Left lung (tissue), 10 donors: ENCODE measurements around the gene KIAA2012. TPM values are rescaled to one million over a fixed set of nuclear protein-coding genes. Genes with fewer than 3 reads are reported as not detected.

Experiments
- ATAC-seq: fragments of 200-7000 bp; cut with Tn5 transposase; one replicate; pipeline ENCODE4 v1.9.1; 2020; ENCODE audit warnings: moderate library complexity
- DNase-seq, 4 donors: peaks; one replicate each; pipeline ENCODE4 v3.0.0-alpha.2; 2013 to 2020
- H3K27ac ChIP-seq, 2 donors: fragments of 200-600 bp; sonication (generic) in 1 of 2; one replicate each; pipeline versions ENCODE4 v1.5.0 to v1.8.0; 2020 to 2021
- H3K27me3 ChIP-seq, 2 donors: fragments of 200-600 bp; sonication (generic) in 1 of 2; one replicate each; pipeline versions ENCODE4 v1.5.0 to v1.8.0; 2020 to 2021
- H3K36me3 ChIP-seq, 2 donors: fragments of 200-600 bp; sonication (generic) in 1 of 2; one replicate each; pipeline versions ENCODE4 v1.5.0 to v1.8.0; 2020 to 2021
- H3K4me1 ChIP-seq, 2 donors: fragments of 200-600 bp; one replicate each; pipeline ENCODE4 v1.8.0; 2021
- H3K4me3 ChIP-seq, 2 donors: fragments of 200-600 bp; sonication (generic) in 1 of 2; one replicate each; pipeline versions ENCODE4 v1.5.0 to v1.8.0; 2020 to 2021; ENCODE audit warnings: mild to moderate bottlenecking in 1 of 2
- H3K9me3 ChIP-seq, 2 donors: fragments of 200-600 bp; sonication (generic) in 1 of 2; one replicate each; pipeline versions ENCODE4 v1.5.0 to v1.8.0; 2020 to 2021
- CTCF ChIP-seq, 2 donors: fragments of 200-600 bp; sonication (generic) in 1 of 2; IDR thresholded peaks; one replicate each; pipeline versions ENCODE4 v1.5.0 to v1.8.0; 2021; ENCODE audit warnings: antibody characterized with exemption in 2 of 2
- intact Hi-C, 2 donors: fragments of 100-400 bp; cut with DNase I; formaldehyde crosslinking; loops; one replicate each; pipeline versions ENCODE4 v1.11.2 to v1.14.2; 2022
- polyA plus RNA-seq, 6 donors: library from polyadenylated mRNA; unstranded; fragments of 120-200 nt; gene quantifications; one replicate each; pipeline ENCODE4 v1.2.1, GENCODE V29; 2013; ENCODE audit not compliant: insufficient read length in 6 of 6
- total RNA-seq, 2 donors: library from RNA; stranded (reverse); fragmentation: NEBNext Ultra II Directional; extraction: Animal tissue kit (Norgen Biotek cat#: 25700); gene quantifications; one replicate each; pipeline ENCODE4 v1.2.1, GENCODE V29; 2021
- donor health status: DM: no; HTN: yes; CAD: no.
- donor health status: DM: no; HTN: no; CAD: no.

KIAA2012 gene
- total and polyA plus RNA-seq, 8 donors = 0.46 to 2.8 (median 1.5) TPM; not detected in 1

GRCh38 chr2:202110491-202110890, 37.4 kb downstream of the KIAA2012 start:
- no peaks in the 10 kb centered on the region for H3K27me3 ChIP-seq
- TF ChIP-seq CTCF (IDR thresholded peaks at IDR 0.05) = no peak
- H3K4me1 ChIP-seq = no peaks in the 10 kb centered on the region
- H3K36me3 ChIP-seq = no peaks in the 10 kb centered on the region
- no peaks in the 10 kb centered on the region for H3K9me3 ChIP-seq
- H3K27ac ChIP-seq = no peak overlapping the region
- DNase-seq (no peak), ATAC-seq (no peak)
- H3K4me3 ChIP-seq = no peak overlapping the region
- intact Hi-C loops = no loop called here

- intact Hi-C loops = no loop called here
- H3K4me1 ChIP-seq = no peaks in the 10 kb centered on the region
- H3K4me3 ChIP-seq = no peak overlapping the region
- DNase-seq = no peak
- TF ChIP-seq CTCF (IDR thresholded peaks at IDR 0.05) = no peak
- no peaks in the 10 kb centered on the region for H3K9me3 ChIP-seq
- H3K27me3 ChIP-seq = no peaks in the 10 kb centered on the region
- no peak overlapping the region for H3K27ac ChIP-seq
- ATAC-seq = no peak
- no peaks in the 10 kb centered on the region for H3K36me3 ChIP-seq
Measured at GRCh38 chr2:202112041-202112440, 39.0 kb downstream of the KIAA2012 start.

- DNase-seq = no peak
- no peaks in the 10 kb centered on the region for H3K27me3 ChIP-seq
- H3K9me3 ChIP-seq = no peaks in the 10 kb centered on the region
- no peak overlapping the region for H3K27ac ChIP-seq
- ATAC-seq = no peak
- H3K36me3 ChIP-seq = no peaks in the 10 kb centered on the region
- no peak overlapping the region for H3K4me3 ChIP-seq
- intact Hi-C loops = no loop called here
- no peak for TF ChIP-seq CTCF (IDR thresholded peaks at IDR 0.05)
- H3K4me1 ChIP-seq = no peaks in the 10 kb centered on the region
Measured at GRCh38 chr2:202113571-202114142, 40.6 kb downstream of the KIAA2012 start.

- TF ChIP-seq CTCF (IDR thresholded peaks at IDR 0.05) = no peak
- H3K4me1 ChIP-seq = no peaks in the 10 kb centered on the region
- H3K27ac ChIP-seq = no peak overlapping the region
- no peaks in the 10 kb centered on the region for H3K27me3 ChIP-seq
- no peaks in the 10 kb centered on the region for H3K36me3 ChIP-seq
- H3K4me3 ChIP-seq = no peak overlapping the region
- no peak for ATAC-seq
- no peak for DNase-seq
- intact Hi-C loops = no loop called here
- no peaks in the 10 kb centered on the region for H3K9me3 ChIP-seq
Measured at GRCh38 chr2:202114291-202114690, 41.2 kb downstream of the KIAA2012 start.

GRCh38 chr2:202114795-202115194, 41.7 kb downstream of the KIAA2012 start:
- DNase-seq = no peak
- no peak for TF ChIP-seq CTCF (IDR thresholded peaks at IDR 0.05)
- Histone ChIP-seq H3K4me1 (no peaks in the 10 kb centered on the region), H3K4me3 (no peak overlapping the region), H3K27ac (no peak overlapping the region), H3K27me3 (no peaks in the 10 kb centered on the region), H3K9me3 (peaks cover 0 to 3% of the 10 kb centered on the region in 2 donors), H3K36me3 (no peaks in the 10 kb centered on the region)
- peak; percentile 27 for ATAC-seq
- intact Hi-C loops = no loop called here
